HEK293T (cell line): ENCODE measurements around the gene TPCN1.

Source experiments
- FOXA1 ChIP-seq: fragments of 450-650 bp; IDR thresholded peaks from 2 replicates; pipeline ENCODE4 v1.6.1; 2016; ENCODE audit warnings: mild to moderate bottlenecking
- FOXK2 ChIP-seq: fragments of 450-650 bp; IDR thresholded peaks from 2 replicates; pipeline ENCODE4 v1.6.1; 2016; ENCODE audit warnings: mild to moderate bottlenecking
- L3MBTL2 ChIP-seq: fragments of 450-650 bp; conservative IDR thresholded peaks from 2 replicates; pipeline ENCODE4 v1.6.1; 2016; ENCODE audit warnings: mild to moderate bottlenecking
- SP1 ChIP-seq: fragments of 450-650 bp; IDR thresholded peaks from 2 replicates; pipeline ENCODE4 v1.6.1; 2017
- SUZ12 ChIP-seq: fragments of 450-650 bp; IDR thresholded peaks from 2 replicates; pipeline ENCODE4 v1.6.1; 2016; ENCODE audit warnings: mild to moderate bottlenecking

GRCh38 chr12:113173081-113173698, 48.1 kb upstream of the TPCN1 start:
- TF ChIP-seq FOXK2: no peak
- no peak for TF ChIP-seq L3MBTL2
- no peak for TF ChIP-seq FOXA1
- TF ChIP-seq SP1: no peak
- no peak for TF ChIP-seq SUZ12
